Measurements from ENCODE around the gene ALCAM. TPM values are rescaled to one million over a fixed set of nuclear protein-coding genes. Genes with fewer than 3 reads are reported as not detected.
"Not testable (repeated sequence)": the region's sequence is repeated elsewhere in the genome, so short reads cannot be mapped to it uniquely, and the experiment has no call there.

Gene ALCAM
- total RNA-seq, 1 donor from 2014 or later = 3.5 TPM

DNA sequence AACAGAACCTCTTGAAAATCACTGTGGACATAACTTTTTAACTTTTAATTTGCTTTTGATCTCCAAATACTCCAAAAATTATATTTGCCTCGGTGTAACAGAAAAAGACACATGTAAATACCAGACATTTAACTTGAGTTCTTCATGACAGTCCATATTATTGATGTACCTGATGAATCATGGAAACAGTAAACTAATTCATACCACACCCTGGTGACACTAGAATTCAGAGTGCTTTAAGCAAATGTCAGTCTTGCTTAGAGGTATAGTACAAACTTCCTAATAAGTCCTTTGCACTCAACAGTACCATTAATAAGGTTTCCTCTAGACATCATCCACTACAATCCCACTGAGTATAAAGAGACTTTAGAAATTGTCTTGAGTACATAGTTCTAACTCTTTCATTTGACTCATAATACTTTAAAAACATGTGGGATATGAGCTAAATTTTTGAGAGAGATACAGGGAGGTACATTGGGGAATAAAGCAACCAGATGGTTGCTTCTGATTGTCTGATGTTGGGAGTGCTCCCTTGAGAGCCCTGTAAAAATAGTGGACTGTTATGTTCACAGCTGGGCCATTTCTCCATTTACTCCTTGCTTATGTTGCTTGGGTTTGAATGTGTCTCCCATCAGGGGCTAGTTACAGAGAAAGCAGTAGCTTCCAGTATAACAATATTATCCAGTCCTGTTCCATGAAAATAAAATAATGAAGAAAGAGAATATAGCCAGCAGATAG is 175.7 kb downstream of the ALCAM start:
- ATAC-seq = no peak
- intact Hi-C loops (cut with micrococcal nuclease) = no loop called here
- no peak for DNase-seq

- DNase-seq (no peak), ATAC-seq (no peak)
- intact Hi-C loops (cut with micrococcal nuclease) = no loop called here
These were observed 178.3 kb downstream of the ALCAM start for GRCh38 chr3:105545051-105545450.

GRCh38 chr3:105553851-105554250 is 187.1 kb downstream of the ALCAM start:
- intact Hi-C loops (cut with micrococcal nuclease) = no loop called here
- DNase-seq = no peak
- no peak for ATAC-seq

GRCh38 chr3:105555206-105555605 is 188.5 kb downstream of the ALCAM start:
- no peak for DNase-seq
- no peak for ATAC-seq
- intact Hi-C loops (cut with micrococcal nuclease) = no loop called here

DNA sequence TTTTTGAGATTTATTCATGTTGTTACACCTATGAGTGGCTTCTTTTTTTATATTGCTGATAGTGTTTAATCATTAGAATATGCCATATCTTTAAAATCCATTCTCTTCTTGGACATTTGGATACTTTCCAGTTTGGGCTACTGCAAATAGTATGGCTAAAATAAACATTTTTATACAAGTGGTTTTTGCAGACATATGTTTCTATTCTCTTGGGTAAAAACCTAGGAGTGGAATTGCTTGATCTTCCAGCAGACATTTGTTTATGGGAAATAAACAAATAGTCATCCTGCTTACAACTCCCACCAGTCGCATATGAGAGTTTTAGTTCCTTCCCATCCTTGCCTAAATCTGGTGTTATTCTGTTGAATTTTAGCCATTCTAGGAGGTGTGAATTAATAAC is 193.1 kb downstream of the ALCAM start:
- ATAC-seq (no peak), DNase-seq (no peak)
- intact Hi-C loops (cut with micrococcal nuclease) = no loop called here

GRCh38 chr3:105561876-105562275 is 195.2 kb downstream of the ALCAM start:
- intact Hi-C loops (cut with micrococcal nuclease) = no loop called here
- ATAC-seq = no peak
- DNase-seq = no peak

DNA sequence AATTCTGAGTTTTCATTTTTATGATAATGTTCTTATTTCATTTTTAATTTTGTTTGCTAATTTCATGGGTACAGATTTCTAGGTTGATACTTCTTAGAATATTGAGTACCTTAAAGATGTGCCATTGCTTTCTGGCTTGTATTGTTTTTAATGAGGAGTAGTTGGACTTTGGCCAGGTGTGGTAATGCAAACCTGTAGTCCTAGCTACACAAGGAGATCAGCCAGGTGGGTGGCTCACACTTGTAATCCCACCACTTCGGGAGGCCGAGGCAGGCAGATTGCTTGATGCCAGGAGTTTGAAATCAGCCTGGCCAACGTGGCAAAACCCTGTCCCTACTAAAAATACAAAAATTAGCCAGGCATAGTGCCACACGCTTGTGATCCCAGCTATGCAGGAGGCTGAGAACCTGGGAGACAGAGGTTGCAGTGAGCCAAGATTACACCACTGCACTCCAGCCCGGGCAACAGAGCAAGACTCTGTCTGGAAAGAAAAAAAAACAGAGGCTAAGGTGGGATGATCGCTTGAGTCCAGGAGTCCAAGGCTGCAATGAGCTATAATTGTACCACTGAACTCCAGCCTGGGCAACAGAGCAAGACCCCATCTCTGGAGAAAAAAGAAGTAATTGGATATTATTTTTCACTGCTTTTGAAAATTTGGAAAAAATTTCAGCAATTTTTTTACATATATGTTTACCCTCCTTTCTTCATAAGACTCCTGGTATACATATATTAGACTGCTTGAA is 198.0 kb downstream of the ALCAM start:
- ATAC-seq (no peak), DNase-seq (no peak)
- intact Hi-C loops (cut with micrococcal nuclease) = no loop called here

GRCh38 chr3:105571005-105571404 is 204.3 kb downstream of the ALCAM start:
- ATAC-seq (no peak), DNase-seq (no peak)
- intact Hi-C loops (cut with micrococcal nuclease) = no loop called here

DNA sequence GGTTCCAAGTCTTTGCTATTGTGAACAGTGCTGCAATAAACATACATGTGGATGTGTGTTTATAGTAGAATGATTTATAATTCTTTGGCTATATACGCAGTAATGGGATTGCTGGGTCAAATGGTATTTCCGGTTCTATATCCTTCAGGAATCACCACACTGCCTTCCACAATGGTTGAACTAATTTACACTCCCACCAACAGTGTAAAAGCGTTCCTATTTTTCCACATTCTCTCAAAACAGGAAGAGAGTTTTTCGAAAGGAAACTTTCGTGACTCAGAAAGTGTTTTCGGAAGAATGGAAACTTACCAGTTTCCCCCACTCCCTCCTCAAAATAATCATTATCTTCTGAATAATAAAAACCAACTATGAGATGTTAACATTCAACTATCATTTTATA is 205.8 kb downstream of the ALCAM start:
- intact Hi-C loops (cut with micrococcal nuclease) = no loop called here
- no peak for ATAC-seq

DNA sequence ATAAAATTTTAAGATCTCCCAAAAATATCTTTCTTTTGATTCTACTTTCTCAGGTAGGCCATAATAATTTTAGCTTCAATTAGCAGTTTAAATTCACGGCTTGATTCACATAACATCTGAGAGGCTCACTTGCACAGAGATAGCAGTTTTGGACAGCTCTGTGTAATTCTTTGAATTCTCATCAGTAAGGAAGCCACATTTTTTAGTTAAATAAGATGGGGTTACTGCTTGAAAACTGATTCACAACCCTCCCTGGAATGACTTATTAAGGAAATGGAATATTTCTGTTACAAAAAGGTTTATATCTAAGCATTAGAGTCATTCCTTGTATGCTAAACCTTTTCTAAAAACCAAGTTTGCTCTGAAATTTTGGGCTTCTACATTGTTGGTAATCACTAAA is 212.7 kb downstream of the ALCAM start:
- no peak for DNase-seq
- intact Hi-C loops (cut with micrococcal nuclease) = no loop called here
- ATAC-seq = no peak

More for the DNA sequence above, 205.8 kb downstream of the ALCAM start:
- no peak for DNase-seq

GRCh38 chr3:105580296-105580965 is 213.7 kb downstream of the ALCAM start:
- DNase-seq (no peak), ATAC-seq (no peak)
- intact Hi-C loops (cut with micrococcal nuclease) = no loop called here

GRCh38 chr3:105582015-105582414 is 215.3 kb downstream of the ALCAM start:
- DNase-seq (no peak), ATAC-seq (no peak)
- intact Hi-C loops (cut with micrococcal nuclease) = no loop called here

GRCh38 chr3:105584003-105584790 is 217.5 kb downstream of the ALCAM start:
- intact Hi-C loops (cut with micrococcal nuclease) = no loop called here

GRCh38 chr3:105593315-105593714 is 226.6 kb downstream of the ALCAM start:
- intact Hi-C loops (cut with micrococcal nuclease) = no loop called here
- ATAC-seq (no peak), DNase-seq (no peak)

More at GRCh38 chr3:105584003-105584790, 217.5 kb downstream of the ALCAM start:
- no peak for DNase-seq
- no peak for ATAC-seq

- ATAC-seq (no peak), DNase-seq (no peak)
- intact Hi-C loops (cut with micrococcal nuclease) = no loop called here
These were observed 227.5 kb downstream of the ALCAM start for GRCh38 chr3:105594219-105594618.

DNA sequence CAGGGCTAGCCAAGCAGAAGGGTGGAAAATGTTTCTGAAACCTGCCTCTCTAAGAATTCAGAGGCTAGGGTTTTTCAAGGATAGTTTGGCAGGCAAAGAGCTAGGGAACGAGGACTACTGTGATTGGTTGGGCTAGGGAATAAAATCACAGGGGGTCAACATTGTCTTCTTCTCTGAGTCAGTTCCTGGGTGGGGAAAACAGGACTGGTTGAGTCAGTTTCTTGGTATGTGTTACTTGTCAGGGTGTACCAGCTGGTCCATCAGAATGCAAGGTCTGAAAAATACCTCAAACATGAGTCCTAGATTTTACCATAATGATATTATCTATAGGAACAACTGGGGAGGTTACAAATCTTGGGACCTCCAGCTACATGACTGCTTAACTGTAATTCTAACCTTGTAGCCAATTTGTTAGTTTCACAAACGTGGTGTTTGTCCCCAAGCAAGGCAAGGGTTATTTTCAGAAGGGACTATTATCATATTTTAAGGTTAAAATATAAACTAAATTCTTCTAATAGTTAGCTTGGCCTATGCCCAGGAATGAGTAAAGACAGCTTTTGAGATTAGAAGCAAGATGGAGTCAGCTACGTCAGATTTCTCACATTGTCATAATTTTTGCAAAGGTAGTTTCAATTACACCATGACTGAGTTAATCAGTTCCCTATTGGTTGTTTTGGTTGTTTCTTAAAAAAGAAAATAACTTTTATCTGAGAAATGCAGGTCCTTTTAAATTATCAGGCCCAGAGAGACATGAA is 231.5 kb downstream of the ALCAM start:
- intact Hi-C loops (cut with micrococcal nuclease) = no loop called here
- ATAC-seq (no peak), DNase-seq (no peak)

DNA sequence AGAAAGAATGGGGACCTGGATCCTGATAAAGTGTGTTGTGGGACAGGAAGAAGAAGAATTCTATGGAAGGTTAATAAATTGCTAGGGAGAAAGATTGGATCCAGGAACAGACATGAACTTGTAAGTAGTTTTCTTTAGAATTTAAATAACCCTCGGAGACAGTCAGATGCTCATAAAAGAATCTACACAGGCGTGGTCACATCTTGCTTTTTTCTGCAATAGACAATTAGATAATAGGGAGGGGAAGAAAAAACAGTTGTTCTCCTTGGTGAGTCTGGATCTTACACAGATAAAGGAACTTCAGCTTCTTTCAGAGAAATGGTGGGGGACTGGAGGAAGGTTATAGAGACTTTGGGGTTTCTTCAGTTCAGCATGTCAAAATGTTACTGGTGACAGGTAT is 232.6 kb downstream of the ALCAM start:
- intact Hi-C loops (cut with micrococcal nuclease) = no loop called here
- no peak for ATAC-seq
- DNase-seq = no peak

GRCh38 chr3:105601756-105602155 is 235.0 kb downstream of the ALCAM start:
- intact Hi-C loops (cut with micrococcal nuclease); DNase-seq; ATAC-seq: not testable (repeated sequence)

GRCh38 chr3:105602286-105602685 is 235.6 kb downstream of the ALCAM start:
- DNase-seq; ATAC-seq; intact Hi-C loops (cut with micrococcal nuclease): not testable (repeated sequence)
